NCI-H82 treated with DMSO at 0.1 percent for 48 hours (cell line): ENCODE results near the gene PFN2.

Experiments
- DNase-seq: peaks from one replicate; lab custom pipeline; 2025; ENCODE audit not compliant: unreplicated experiment; lab: John Stamatoyannopoulos, UW

Gene PFN2

GRCh38 chr3:149933008-149933407 lies 37.7 kb downstream of the PFN2 start:
- no peak for DNase-seq

DNA sequence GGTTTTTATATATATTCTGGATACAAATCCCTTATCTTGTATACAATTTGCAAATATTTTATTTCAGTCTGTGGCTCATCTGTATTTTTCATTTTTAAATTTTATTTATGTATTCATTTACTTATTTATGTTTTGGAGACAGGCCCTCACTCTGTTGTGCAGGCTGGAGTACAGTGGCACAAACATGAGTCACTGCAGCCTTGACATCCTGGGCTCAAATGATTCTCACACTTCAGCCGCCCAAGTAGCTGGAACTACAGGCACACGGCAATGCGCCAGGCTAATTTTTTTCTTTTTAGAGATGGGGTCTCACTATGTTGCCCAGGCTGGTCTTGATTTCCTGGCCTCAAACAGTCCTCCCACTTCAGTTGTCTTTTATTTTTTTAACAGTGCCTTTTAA lies 50.6 kb downstream of the PFN2 start:
- DNase-seq, result no peak

GRCh38 chr3:149919509-149919908 lies 51.2 kb downstream of the PFN2 start:
- DNase-seq, result no peak

DNA sequence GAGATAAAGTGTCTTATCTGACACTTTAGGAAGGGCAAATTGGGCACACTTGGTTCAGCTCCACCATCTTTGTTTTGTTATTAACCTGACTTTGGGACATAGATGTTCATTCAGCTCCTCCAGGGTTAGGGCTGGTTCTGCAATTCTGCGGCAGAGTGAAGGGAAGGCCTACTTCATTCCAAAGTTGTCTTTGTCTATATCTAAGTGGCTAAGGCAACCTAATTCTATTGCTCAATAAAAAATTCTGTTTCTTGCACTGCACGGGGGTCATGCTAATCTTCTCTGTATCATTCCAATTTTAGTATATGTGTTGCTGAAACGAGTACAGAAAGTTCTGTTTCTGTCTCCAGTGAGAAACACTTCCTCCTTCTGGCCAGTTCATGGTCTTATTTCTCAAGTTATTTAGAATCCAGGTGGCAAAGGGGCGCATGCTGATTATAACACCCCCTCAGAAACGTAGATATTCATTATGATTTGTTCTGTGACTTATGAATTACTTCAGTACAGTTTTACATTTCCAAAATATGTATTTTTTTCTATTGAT lies 53.5 kb downstream of the PFN2 start:
- DNase-seq, result no peak
